Measurements from ENCODE around the gene SMYD3.

DNA sequence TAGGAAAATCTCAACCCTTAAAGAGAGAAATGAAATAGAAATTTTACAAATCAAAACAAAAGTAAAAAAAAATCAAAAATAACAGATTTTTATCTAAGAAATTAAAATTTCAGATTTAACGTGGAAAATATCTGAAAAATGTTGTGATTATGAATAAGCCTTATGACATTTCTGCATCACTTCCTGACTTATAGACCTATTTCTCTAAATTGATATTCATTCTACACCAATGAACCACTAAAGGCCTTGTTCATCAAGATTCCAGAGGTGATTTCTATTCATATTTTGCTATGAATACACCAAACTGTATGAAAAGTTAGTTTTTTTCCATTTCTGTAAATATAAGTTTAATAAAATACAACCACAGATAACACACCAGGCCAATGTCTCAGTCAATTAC, 261.5 kb downstream of the SMYD3 start:
- TF ChIP-seq CTCF (IDR thresholded peaks at IDR 0.05) (no peak), POLR2A (IDR thresholded peaks at IDR 0.05) (no peak)
